GM06990 (cell line): ENCODE measurements around the gene IPO5.
"Not testable (repeated sequence)": the region's sequence is repeated elsewhere in the genome, so short reads cannot be mapped to it uniquely, and the experiment has no call there.

Source experiments
- DNase-seq: peaks from one replicate; pipeline ENCODE4 v3.0.0-alpha.2; 2011; ENCODE audit not compliant: insufficient read length; ENCODE audit errors: extremely low read depth
- H3K27me3 ChIP-seq: replicated peaks from 2 replicates; pipeline ENCODE4 v1.6.0; 2011; ENCODE audit warnings: low read length; ENCODE audit not compliant: control insufficient read depth, insufficient read depth
- H3K36me3 ChIP-seq: 2 replicates; pipeline ENCODE4 v1.5.1; 2011; ENCODE audit warnings: low read length; ENCODE audit not compliant: control insufficient read depth, insufficient read depth
- H3K4me3 ChIP-seq: replicated peaks from 2 replicates; pipeline ENCODE4 v1.5.1; 2011; ENCODE audit warnings: low read depth, mild to moderate bottlenecking, control low read depth, low read length
- TF ChIP-seq, protein P1 (sequence below): IDR thresholded peaks from 2 replicates; pipeline ENCODE4 v1.5.1; 2011; ENCODE audit warnings: low read length, control low read depth, mild to moderate bottlenecking, inconsistent platforms; ENCODE audit not compliant: insufficient read depth, poor library complexity, severe bottlenecking

Gene IPO5

DNA sequence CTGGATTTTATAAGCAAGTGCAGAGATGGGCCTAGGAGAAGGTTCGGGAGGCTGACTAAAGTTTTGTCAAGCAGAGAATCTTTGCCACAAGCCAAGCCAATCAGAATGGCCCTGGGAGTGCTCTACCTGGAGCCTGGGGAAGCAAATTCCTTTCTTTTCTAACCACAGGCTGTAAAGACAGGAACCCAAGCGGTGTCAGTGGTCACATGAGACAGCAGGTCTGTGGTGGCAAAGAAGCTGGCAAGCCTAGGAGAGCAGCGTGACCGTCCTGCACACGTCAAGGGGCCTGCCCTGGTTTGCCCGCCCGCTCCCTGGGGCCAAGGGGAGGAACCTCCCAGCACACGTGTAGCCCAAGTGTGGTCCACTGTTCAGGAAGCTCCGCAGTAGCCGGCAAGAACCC lies 90.8 kb downstream of the IPO5 start:
- TF ChIP-seq, protein P1, sequence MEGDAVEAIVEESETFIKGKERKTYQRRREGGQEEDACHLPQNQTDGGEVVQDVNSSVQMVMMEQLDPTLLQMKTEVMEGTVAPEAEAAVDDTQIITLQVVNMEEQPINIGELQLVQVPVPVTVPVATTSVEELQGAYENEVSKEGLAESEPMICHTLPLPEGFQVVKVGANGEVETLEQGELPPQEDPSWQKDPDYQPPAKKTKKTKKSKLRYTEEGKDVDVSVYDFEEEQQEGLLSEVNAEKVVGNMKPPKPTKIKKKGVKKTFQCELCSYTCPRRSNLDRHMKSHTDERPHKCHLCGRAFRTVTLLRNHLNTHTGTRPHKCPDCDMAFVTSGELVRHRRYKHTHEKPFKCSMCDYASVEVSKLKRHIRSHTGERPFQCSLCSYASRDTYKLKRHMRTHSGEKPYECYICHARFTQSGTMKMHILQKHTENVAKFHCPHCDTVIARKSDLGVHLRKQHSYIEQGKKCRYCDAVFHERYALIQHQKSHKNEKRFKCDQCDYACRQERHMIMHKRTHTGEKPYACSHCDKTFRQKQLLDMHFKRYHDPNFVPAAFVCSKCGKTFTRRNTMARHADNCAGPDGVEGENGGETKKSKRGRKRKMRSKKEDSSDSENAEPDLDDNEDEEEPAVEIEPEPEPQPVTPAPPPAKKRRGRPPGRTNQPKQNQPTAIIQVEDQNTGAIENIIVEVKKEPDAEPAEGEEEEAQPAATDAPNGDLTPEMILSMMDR: no peak
- no peaks in the 10 kb centered on the region for H3K27me3 ChIP-seq
- no peaks in the 10 kb centered on the region for H3K36me3 ChIP-seq
- DNase-seq: no peak
- no peak overlapping the region for H3K4me3 ChIP-seq

DNA sequence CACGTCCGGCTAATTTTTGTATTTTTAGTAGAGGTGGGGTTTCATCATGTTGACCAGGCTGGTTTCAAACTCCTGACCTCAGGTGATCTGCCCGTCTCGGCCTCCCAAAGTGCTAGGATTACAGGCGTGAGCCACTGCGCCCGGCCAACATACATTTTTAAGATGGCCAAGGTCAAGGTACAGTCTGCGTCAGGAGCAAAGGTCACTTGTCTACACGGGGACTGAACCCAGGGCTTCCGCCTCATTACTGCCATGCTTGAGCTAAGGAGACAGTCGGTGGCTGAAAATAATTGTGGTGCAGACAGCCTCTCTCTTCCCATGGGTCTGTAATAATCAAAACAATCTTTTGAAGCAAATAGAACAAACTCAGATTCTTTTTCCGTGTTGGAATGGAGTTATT lies 94.3 kb downstream of the IPO5 start:
- not testable (repeated sequence) for H3K27me3 ChIP-seq, DNase-seq, H3K36me3 ChIP-seq, H3K4me3 ChIP-seq

DNA sequence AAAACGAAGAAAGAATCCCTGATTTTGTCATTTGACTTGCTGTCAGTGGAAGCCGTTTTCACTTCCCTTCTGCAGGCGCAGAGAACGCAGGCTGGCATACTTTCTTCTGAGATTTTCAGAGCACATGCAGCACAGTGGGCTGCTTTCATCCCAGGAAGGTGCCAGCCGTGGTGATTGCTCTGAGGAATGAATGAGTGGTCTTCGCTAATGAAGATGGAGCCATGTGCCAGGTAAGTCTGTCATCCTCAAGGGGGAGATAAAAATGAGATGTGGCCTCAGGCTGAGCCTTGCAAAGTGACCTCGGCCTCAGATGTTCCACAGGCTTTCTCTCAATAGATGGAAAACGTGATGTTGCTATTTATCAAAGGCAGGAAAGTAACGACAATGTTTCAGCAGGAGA lies 94.8 kb downstream of the IPO5 start:
- no peak for DNase-seq
- TF ChIP-seq, protein P1: no peak
- no peaks in the 10 kb centered on the region for H3K36me3 ChIP-seq
- no peak overlapping the region for H3K4me3 ChIP-seq
- H3K27me3 ChIP-seq: no peaks in the 10 kb centered on the region

DNA sequence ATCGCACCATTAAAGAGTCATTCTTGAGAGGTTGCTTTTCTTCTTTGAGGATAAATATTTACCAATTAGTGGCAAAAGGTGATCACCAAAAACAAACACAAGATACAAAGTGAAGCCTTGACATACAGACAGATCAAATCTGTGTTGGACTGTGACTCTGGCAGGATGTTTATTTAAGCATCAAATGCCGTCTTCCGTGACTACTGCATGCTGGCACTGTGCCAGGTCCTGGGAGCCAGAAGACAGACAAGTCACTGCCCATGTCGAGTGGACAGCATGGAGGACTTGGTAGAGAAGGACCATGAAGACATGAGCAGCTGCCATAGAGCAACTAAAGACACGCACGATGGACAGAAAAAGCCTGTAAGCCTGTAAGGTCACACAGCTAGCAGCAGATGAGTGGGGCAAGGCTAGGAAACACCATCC lies 96.6 kb downstream of the IPO5 start:
- TF ChIP-seq, protein P1: no peak
- no peaks in the 10 kb centered on the region for H3K36me3 ChIP-seq
- no peaks in the 10 kb centered on the region for H3K27me3 ChIP-seq
- no peak overlapping the region for H3K4me3 ChIP-seq
- DNase-seq: no peak

DNA sequence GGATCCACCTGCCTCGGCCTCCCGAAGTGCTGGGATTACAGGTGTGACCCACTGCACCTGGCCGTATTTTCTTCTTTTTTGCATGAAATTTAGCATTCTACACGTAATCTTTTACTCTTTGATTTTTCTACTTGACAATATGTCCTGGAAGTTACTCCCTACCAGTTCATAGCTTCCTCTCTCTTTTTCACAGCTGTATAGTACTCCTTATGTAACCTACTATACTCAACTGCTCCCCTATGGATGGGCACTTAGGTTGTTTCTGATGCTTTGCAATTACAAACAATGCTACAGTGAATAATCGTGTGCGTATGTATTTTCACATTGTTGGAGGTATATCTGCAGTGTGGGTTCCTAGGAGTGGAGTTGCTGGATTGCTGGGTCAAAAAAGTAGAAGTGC lies 98.9 kb downstream of the IPO5 start:
- Histone ChIP-seq H3K36me3 (no peaks in the 10 kb centered on the region), H3K27me3 (no peaks in the 10 kb centered on the region), H3K4me3 (no peak overlapping the region)
- TF ChIP-seq, protein P1: no peak
- DNase-seq: no peak

DNA sequence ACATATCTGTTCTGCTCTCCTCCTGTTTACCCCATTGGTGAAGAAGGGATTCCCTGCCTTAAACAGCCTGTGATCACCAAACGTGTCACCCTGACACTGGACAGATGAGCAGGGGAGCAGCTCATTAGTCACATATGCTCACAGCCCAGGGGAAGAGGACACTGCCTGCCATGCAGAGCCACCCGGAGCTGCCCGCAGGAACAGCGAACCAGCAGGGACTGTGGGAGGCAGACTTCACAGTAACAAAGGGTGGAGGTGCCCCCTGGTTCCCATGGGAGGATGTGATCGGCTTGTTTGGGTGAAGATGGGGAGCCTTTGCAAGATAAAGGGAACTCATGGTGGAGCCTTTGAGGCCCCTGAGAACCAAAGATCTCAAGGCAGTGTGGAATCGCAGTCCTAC lies 100.8 kb downstream of the IPO5 start:
- Histone ChIP-seq H3K4me3 (no peak overlapping the region), H3K36me3 (no peaks in the 10 kb centered on the region), H3K27me3 (no peaks in the 10 kb centered on the region)
- DNase-seq: no peak
- TF ChIP-seq, protein P1: no peak
